Right lobe of liver (tissue), 6 donors: ENCODE data around the gene PARVB. TPM values are rescaled to one million over a fixed set of nuclear protein-coding genes. Genes with fewer than 3 reads are reported as not detected.

ENCODE experiments used
- ATAC-seq, 4 donors: fragments of 200-7000 bp; cut with Tn5 transposase; one replicate each; pipeline ENCODE4 v1.9.1; 2020; ENCODE audit warnings: mild to moderate bottlenecking in 4 of 4, moderate library complexity in 4 of 4
- DNase-seq, 3 donors: peaks; one replicate each; pipeline ENCODE4 v3.0.0-alpha.2; 2020
- H3K27ac ChIP-seq, 3 donors: fragments of 200-600 bp; one replicate each; pipeline ENCODE4 v1.8.0; 2022
- H3K27me3 ChIP-seq, 2 donors: fragments of 200-600 bp; one replicate each; pipeline ENCODE4 v1.8.0; 2022
- H3K36me3 ChIP-seq, 4 donors: fragments of 200-600 bp; sonication (generic) in 1 of 4; one replicate each; pipeline versions ENCODE4 v1.5.1 to v1.8.0; 2017 to 2022; ENCODE audit warnings: control low read depth in 1 of 4
- H3K4me1 ChIP-seq, 4 donors: fragments of 200-600 bp; sonication (generic) in 1 of 4; one replicate each; pipeline versions ENCODE4 v1.5.1 to v1.8.0; 2017 to 2022; ENCODE audit warnings: control low read depth in 1 of 4
- H3K4me3 ChIP-seq, 3 donors: fragments of 200-600 bp; one replicate each; pipeline ENCODE4 v1.8.0; 2022
- H3K9me3 ChIP-seq, 4 donors: fragments of 200-600 bp; sonication (generic) in 1 of 4; one replicate each; pipeline versions ENCODE4 v1.5.1 to v1.8.0; 2017 to 2022; ENCODE audit warnings: control low read depth in 1 of 4
- CTCF ChIP-seq, 4 donors: fragments of 200-600 bp in 3 of 4; fragments of 450-650 bp in 1 of 4; IDR thresholded peaks; one replicate each; pipeline versions ENCODE4 v1.5.1 to v1.8.0; 2016 to 2022; ENCODE audit warnings: antibody characterized with exemption in 4 of 4, mild to moderate bottlenecking in 2 of 4
- POLR2A ChIP-seq: fragments of 450-650 bp; IDR thresholded peaks from one replicate; pipeline ENCODE4 v1.6.1; 2017; ENCODE audit warnings: antibody characterized with exemption, mild to moderate bottlenecking
- WGBS: methylation state at CpG from one replicate; pipeline ENCODE4 v1.1.6; 2018; ENCODE audit warnings: low coverage, low lambda C conversion rate; ENCODE audit not compliant: insufficient coverage; ENCODE audit errors: missing lambda C conversion rate; 5-methylcytosine and 5-hydroxymethylcytosine counted together
- intact Hi-C, 2 donors: fragments of 100-400 bp; cut with DNase I; formaldehyde crosslinking; loops; one replicate each; pipeline versions ENCODE4 v1.11.2 to v1.14.1; 2022
- total RNA-seq, 6 experiments: library from RNA; depleted of rRNA in 2 of 6; stranded (reverse); fragments of >200 nt in 2 of 6; fragmentation: NEBNext Ultra II Directional in 3 of 6; extraction: Animal tissue kit (Norgen Biotek cat#: 25700) in 3 of 6; gene quantifications; one replicate each; pipeline versions ENCODE4 v1.1.0 to v1.2.4, GENCODE V29; 2016 to 2023
- donor health status: DM: no; HTN: yes; CAD: no.
- donor health status: DM: no; HTN: no; CAD: no.
- donor health status: DM: no; HTN: no; CAD: no.
- donor health status: DM: no; HTN: yes; CAD: no.
- donor health status: DM: no; HTN: yes; CAD: no.

The PARVB gene
- total RNA-seq, 6 experiments from 2014 or later = 14.2 to 21.3 (median 15.2) TPM

DNA sequence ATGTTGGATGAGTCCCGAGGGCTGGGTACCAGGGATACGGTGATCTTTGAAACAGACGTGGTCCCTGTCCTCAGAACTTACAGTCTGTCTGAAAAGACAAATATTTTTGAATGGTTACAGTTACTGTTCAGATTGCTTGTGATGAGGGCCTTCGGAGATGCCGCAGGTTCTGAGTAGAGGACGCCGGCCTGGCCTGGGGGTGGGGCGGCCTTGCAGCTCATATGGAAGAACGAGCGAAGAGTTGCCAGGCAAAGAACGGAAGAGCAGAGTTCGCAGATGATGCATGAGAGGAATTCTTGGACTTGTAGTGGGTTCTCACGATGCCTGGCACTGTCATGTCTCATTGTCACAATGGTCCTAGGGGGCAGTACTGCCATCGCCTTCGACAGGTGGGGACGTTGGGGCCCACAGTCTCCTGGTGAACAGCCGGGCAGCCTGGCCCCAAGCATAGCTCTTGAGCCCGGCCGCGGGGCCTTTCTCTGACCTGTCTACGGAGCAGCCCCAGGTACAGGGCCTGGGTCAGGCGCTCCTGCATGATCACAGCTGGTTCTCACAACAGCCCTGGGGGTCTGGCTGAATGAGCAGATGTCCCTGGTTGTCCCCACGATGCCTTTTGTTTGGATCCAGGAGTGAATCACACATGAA lies 95.7 kb downstream of the PARVB start:
- no peaks in the 10 kb centered on the region for H3K36me3 ChIP-seq
- 74% methylated on average over 12 of the region's 23 CpGs for WGBS
- no peak overlapping the region for H3K4me3 ChIP-seq
- intact Hi-C loops = no loop called here
- no peaks in the 10 kb centered on the region for H3K27me3 ChIP-seq
- ATAC-seq (no peak), DNase-seq (peak in 1 of 3 donors; percentile 55)
- H3K27ac ChIP-seq = no peak overlapping the region
- H3K9me3 ChIP-seq = no peaks in the 10 kb centered on the region
- H3K4me1 ChIP-seq = no peaks in the 10 kb centered on the region
- TF ChIP-seq CTCF (IDR thresholded peaks at IDR 0.05) = no peak
- TF ChIP-seq POLR2A = no peak

GRCh38 chr22:44120314-44120704 lies 96.2 kb downstream of the PARVB start:
- Histone ChIP-seq H3K27ac (no peak overlapping the region), H3K27me3 (no peaks in the 10 kb centered on the region), H3K36me3 (no peaks in the 10 kb centered on the region), H3K9me3 (no peaks in the 10 kb centered on the region), H3K4me1 (no peaks in the 10 kb centered on the region), H3K4me3 (no peak overlapping the region)
- intact Hi-C loops = no loop called here
- WGBS = 80% methylated on average over 8 of the region's 8 CpGs
- TF ChIP-seq CTCF (IDR thresholded peaks at IDR 0.05) (no peak), POLR2A (no peak)
- no peak for ATAC-seq
- no peak for DNase-seq

GRCh38 chr22:44125421-44125820 lies 101.3 kb downstream of the PARVB start:
- ATAC-seq (no peak), DNase-seq (no peak)
- no peak overlapping the region for H3K27ac ChIP-seq
- H3K4me3 ChIP-seq = no peak overlapping the region
- no peaks in the 10 kb centered on the region for H3K27me3 ChIP-seq
- no peaks in the 10 kb centered on the region for H3K4me1 ChIP-seq
- no peaks in the 10 kb centered on the region for H3K36me3 ChIP-seq
- H3K9me3 ChIP-seq = no peaks in the 10 kb centered on the region
- no peak for TF ChIP-seq CTCF (IDR thresholded peaks at IDR 0.05)
- no peak for TF ChIP-seq POLR2A
- 60% methylated on average over 5 of the region's 6 CpGs for WGBS
- intact Hi-C loops = no loop called here

DNA sequence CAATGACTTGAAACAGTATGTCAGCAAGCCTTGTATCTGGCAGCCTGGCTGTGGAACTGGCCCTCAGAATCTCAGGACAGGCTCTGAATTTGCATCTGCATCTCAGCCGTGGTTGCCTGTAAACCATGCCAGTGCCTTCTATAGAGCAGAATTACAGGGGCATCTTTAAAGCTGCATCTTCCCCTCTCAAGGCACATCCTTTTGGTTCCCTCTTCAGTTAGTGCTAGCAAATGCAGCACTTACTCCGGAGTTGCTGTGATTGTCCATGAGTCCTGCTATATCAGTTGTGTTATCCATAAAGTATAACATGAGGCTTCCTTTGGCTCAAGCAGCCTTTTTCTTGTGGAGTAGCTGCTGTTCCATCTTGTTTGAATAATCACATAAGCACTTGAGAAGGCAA lies 102.7 kb downstream of the PARVB start:
- no peaks in the 10 kb centered on the region for H3K27me3 ChIP-seq
- no peaks in the 10 kb centered on the region for H3K9me3 ChIP-seq
- no peaks in the 10 kb centered on the region for H3K4me1 ChIP-seq
- intact Hi-C loops = no loop called here
- DNase-seq = no peak
- H3K27ac ChIP-seq = no peak overlapping the region
- no peak overlapping the region for H3K4me3 ChIP-seq
- ATAC-seq = no peak
- 59% methylated on average over 2 of the region's 2 CpGs for WGBS
- no peaks in the 10 kb centered on the region for H3K36me3 ChIP-seq
- no peak for TF ChIP-seq POLR2A

DNA sequence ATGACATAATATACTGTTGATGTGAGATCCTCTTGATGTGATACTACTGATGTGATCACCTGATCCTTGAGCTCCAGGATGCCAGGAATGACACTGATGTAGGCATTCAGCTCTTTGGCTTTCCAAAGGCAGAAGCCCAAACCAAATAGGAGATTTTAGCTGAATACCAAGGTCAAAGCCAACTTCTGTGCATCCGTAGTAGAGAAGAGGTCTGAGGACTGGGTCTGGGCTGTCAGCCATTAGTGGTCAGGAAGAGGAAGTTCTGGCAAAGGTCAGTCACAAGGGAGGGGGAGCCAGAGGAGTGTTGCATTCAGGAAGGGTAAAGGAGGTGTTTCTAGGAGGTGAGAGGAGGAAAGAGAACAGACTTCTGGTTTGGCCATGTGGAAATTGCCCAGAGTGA lies 103.3 kb downstream of the PARVB start:
- WGBS = 54% methylated on average over 1 of the region's 1 CpG
- H3K4me3 ChIP-seq = no peak overlapping the region
- H3K27me3 ChIP-seq = no peaks in the 10 kb centered on the region
- TF ChIP-seq CTCF (IDR thresholded peaks at IDR 0.05) (no peak), POLR2A (no peak)
- no peaks in the 10 kb centered on the region for H3K9me3 ChIP-seq
- no peaks in the 10 kb centered on the region for H3K36me3 ChIP-seq
- no peaks in the 10 kb centered on the region for H3K4me1 ChIP-seq
- H3K27ac ChIP-seq = no peak overlapping the region
- ATAC-seq = peak; percentile 60 to 82 (median 76)
- intact Hi-C loops = no loop called here
- DNase-seq = no peak
